WTC11 (cell line): ENCODE results near the gene IL10RA. TPM values are rescaled to one million over a fixed set of nuclear protein-coding genes. Genes with fewer than 3 reads are reported as not detected.

Experiments used
- ATAC-seq: fragments of 200-7000 bp; cut with Tn5 transposase; 2 replicates; pipeline ENCODE4 v1.10.0; 2021; ENCODE audit warnings: mild to moderate bottlenecking, moderate library complexity
- CTCF ChIA-PET: fragments of 300-600 bp; sonication (Branson Sonifier 250); formaldehyde crosslinking; loops from one replicate; lab custom pipeline; 2021; ENCODE audit warnings: antibody characterized with exemption; lab: Charles Lee
- POLR2A ChIA-PET: fragments of 350-600 bp; sonication (Branson Sonifier 250); formaldehyde crosslinking; loops from one replicate; lab custom pipeline; 2021; ENCODE audit warnings: antibody characterized with exemption; lab: Charles Lee
- DNase-seq: peaks from one replicate; pipeline ENCODE4 v3.0.0; 2021; ENCODE audit warnings: low spot score
- H3K27ac Mint-ChIP-seq: 2 replicates; pipeline ENCODE4 v1.8.0; 2021; ENCODE audit warnings: mixed read lengths
- H3K27me3 Mint-ChIP-seq: 2 replicates; pipeline ENCODE4 v1.8.0; 2021; ENCODE audit warnings: low read depth, mild to moderate bottlenecking, moderate library complexity, mixed read lengths
- H3K36me3 Mint-ChIP-seq: 2 replicates; pipeline ENCODE4 v1.8.0; 2021; ENCODE audit warnings: mixed read lengths
- H3K4me1 Mint-ChIP-seq: 2 replicates; pipeline ENCODE4 v1.8.0; 2022; ENCODE audit warnings: mixed read lengths
- H3K4me3 Mint-ChIP-seq: 2 replicates; pipeline ENCODE4 v1.8.0; 2021; ENCODE audit warnings: mild to moderate bottlenecking, moderate library complexity, mixed read lengths
- H3K9me3 Mint-ChIP-seq: 2 replicates; pipeline ENCODE4 v1.8.0; 2021; ENCODE audit warnings: mixed read lengths
- CREM ChIP-seq: sonication (generic); formaldehyde crosslinking; IDR thresholded peaks from 2 replicates; pipeline ENCODE4 v1.8.1; 2022; ENCODE audit warnings: mild to moderate bottlenecking, missing genetic modification reagents, moderate library complexity
- GTF2I ChIP-seq: fragments of 250-450 bp; sonication (Bioruptor Pico); conservative IDR thresholded peaks from 2 replicates; pipeline ENCODE4 v1.4.0; 2021; ENCODE audit warnings: mild to moderate bottlenecking
- JUN ChIP-seq: sonication (generic); formaldehyde crosslinking; IDR thresholded peaks from 2 replicates; pipeline ENCODE4 v1.8.0; 2023; ENCODE audit warnings: mild to moderate bottlenecking, missing genetic modification reagents
- MYBL2 ChIP-seq: sonication (generic); formaldehyde crosslinking; IDR thresholded peaks from 2 replicates; pipeline ENCODE4 v1.8.1; 2023; ENCODE audit warnings: mild to moderate bottlenecking, moderate library complexity, missing genetic modification reagents
- NFATC4 ChIP-seq: fragments of 250-450 bp; sonication (Bioruptor Pico); IDR thresholded peaks from 2 replicates; pipeline ENCODE4 v1.9.0; 2021; ENCODE audit warnings: mild to moderate bottlenecking
- RELA ChIP-seq: sonication (generic); formaldehyde crosslinking; IDR thresholded peaks from 2 replicates; pipeline ENCODE4 v1.8.1; 2022; ENCODE audit warnings: missing genetic modification reagents, mild to moderate bottlenecking, borderline replicate concordance
- SMAD3 ChIP-seq: sonication (generic); formaldehyde crosslinking; IDR thresholded peaks from 2 replicates; pipeline ENCODE4 v1.8.0; 2022; ENCODE audit warnings: missing genetic modification reagents, mild to moderate bottlenecking, borderline replicate concordance
- TEAD1 ChIP-seq: sonication (generic); formaldehyde crosslinking; IDR thresholded peaks from 2 replicates; pipeline ENCODE4 v1.8.0; 2022; ENCODE audit warnings: mild to moderate bottlenecking, missing genetic modification reagents
- ZBTB21 ChIP-seq: sonication (generic); formaldehyde crosslinking; IDR thresholded peaks from 2 replicates; pipeline ENCODE4 v1.8.1; 2023; ENCODE audit warnings: mild to moderate bottlenecking, missing genetic modification reagents, borderline replicate concordance
- ZNF416 ChIP-seq: fragments of 250-450 bp; sonication (Bioruptor Pico); IDR thresholded peaks from 2 replicates; pipeline ENCODE4 v1.9.0; 2021; ENCODE audit warnings: mild to moderate bottlenecking, inconsistent platforms
- total RNA-seq: library from RNA; stranded (reverse); gene quantifications from 3 replicates; pipeline ENCODE4 v1.2.3, GENCODE V29; 2021
- TF ChIP-seq, protein P1 (sequence below): fragments of 250-450 bp; sonication (Bioruptor Pico); IDR thresholded peaks from 2 replicates; pipeline ENCODE4 v2.1.2; 2022; ENCODE audit warnings: mild to moderate bottlenecking, moderate library complexity
- TF ChIP-seq, protein P2 (sequence below): sonication (generic); formaldehyde crosslinking; IDR thresholded peaks from 2 replicates; pipeline ENCODE4 v1.8.1; 2023; ENCODE audit warnings: mild to moderate bottlenecking, missing genetic modification reagents, moderate library complexity
- TF ChIP-seq, protein P3 (sequence below): fragments of 250-450 bp; sonication (Bioruptor Pico); IDR thresholded peaks from 2 replicates; pipeline ENCODE4 v1.8.0; 2021; ENCODE audit warnings: mild to moderate bottlenecking
- TF ChIP-seq, protein P4 (sequence below): fragments of 250-450 bp; sonication (Bioruptor Pico); IDR thresholded peaks from 2 replicates; pipeline ENCODE4 v1.9.0; 2021; ENCODE audit warnings: mild to moderate bottlenecking
- TF ChIP-seq, protein P5 (sequence below): sonication (generic); formaldehyde crosslinking; conservative IDR thresholded peaks from 2 replicates; pipeline ENCODE4 v1.8.1; 2022; ENCODE audit warnings: mild to moderate bottlenecking, missing genetic modification reagents
- TF ChIP-seq, protein P6 (sequence below): fragments of 250-450 bp; sonication (Bioruptor Pico); IDR thresholded peaks from 2 replicates; pipeline ENCODE4 v1.9.0; 2021; ENCODE audit warnings: mild to moderate bottlenecking, borderline replicate concordance
- TF ChIP-seq, protein P7 (sequence below): sonication (generic); formaldehyde crosslinking; IDR thresholded peaks from 2 replicates; pipeline ENCODE4 v1.8.0; 2022; ENCODE audit warnings: missing genetic modification reagents

The IL10RA gene
- total RNA-seq, 1 experiment from 2014 or later, result 0.74 TPM

DNA sequence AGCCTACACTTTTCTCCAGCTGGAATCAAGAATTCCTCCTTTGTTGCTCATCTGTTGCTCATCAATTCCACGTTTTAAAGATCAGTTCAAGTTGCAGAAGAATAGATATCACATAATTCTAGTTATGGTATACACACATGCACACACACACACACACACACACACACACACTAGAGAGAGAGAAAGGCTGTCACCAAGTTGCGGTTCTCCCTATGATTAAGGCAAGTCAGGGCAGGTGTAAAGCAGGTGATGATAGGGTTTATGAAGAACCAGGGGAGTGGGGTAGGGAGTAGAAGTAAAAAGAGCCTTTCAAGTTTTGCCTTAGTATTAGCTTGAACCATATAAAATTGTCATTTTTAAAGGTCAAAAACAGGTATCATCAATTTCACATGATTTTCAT lies 59.0 kb downstream of the IL10RA start:
- POLR2A ChIA-PET, result no interaction called here
- ATAC-seq (no peak), DNase-seq (no peak)
- Mint-ChIP-seq H3K4me1 (0 out of 2 replicates have a peak, but pooled peaks cover 3% of the 10 kb centered on the region), H3K9me3 (no peaks in the 10 kb centered on the region), H3K36me3 (no peaks in the 10 kb centered on the region), H3K4me3 (no peak overlapping the region), H3K27me3 (no peaks in the 10 kb centered on the region), H3K27ac (no peak overlapping the region)
- TF ChIP-seq, protein P1, sequence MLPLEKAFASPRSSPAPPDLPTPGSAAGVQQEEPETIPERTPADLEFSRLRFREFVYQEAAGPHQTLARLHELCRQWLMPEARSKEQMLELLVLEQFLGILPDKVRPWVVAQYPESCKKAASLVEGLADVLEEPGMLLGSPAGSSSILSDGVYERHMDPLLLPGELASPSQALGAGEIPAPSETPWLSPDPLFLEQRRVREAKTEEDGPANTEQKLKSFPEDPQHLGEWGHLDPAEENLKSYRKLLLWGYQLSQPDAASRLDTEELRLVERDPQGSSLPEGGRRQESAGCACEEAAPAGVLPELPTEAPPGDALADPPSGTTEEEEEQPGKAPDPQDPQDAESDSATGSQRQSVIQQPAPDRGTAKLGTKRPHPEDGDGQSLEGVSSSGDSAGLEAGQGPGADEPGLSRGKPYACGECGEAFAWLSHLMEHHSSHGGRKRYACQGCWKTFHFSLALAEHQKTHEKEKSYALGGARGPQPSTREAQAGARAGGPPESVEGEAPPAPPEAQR (CRISPR knock-in tag), result no peak
- CTCF ChIA-PET, result no interaction called here

DNA sequence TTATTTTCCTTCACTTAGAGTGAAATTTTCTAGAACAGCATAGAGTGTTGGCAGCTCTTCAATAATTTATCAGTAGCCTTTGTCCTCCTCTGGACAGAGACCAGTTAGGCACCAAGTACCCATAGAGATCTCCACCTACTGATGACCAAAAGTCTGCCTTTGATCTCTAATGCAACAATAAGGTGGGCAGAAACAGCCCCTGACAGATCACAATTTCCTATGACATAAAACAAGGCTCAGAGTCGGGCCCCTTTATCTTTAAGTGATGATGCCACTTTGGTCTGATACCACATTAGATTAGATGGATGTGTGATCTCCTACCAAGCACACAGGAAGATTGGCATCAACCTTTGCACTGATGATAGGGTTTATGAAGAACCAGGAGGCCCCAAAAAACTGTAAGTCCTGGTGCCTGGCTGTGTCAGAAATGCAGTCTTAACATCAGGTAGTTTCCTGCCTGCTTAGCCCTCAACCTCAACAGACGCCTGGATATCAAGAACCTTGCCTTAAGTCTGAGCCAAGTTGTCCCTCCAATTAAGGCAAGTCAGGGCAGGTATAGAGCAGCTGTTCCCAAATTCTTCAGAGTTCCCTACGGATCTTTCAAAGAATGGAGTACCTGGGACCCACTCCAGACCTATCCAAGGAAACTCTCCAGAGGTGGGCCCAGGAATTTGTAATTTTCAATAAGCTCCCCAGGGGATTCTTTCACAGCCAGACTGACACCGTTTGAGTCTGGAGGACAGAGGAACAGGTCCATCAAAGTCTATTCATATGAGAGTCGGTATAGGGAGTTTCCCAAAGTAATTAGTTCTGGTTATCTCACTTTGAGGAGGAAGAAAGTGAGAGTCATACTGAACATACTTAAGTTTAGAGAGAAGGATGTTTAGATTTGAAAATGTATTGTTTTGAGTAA lies 60.1 kb downstream of the IL10RA start:
- DNase-seq, result no peak
- POLR2A ChIA-PET, result no interaction called here
- Mint-ChIP-seq H3K27ac (no peak overlapping the region), H3K27me3 (no peaks in the 10 kb centered on the region), H3K4me1 (0 out of 2 replicates have a peak, but pooled peaks cover 3% of the 10 kb centered on the region), H3K4me3 (no peak overlapping the region), H3K9me3 (no peaks in the 10 kb centered on the region), H3K36me3 (no peaks in the 10 kb centered on the region)
- no peak for TF ChIP-seq ZNF416
- TF ChIP-seq, protein P2, sequence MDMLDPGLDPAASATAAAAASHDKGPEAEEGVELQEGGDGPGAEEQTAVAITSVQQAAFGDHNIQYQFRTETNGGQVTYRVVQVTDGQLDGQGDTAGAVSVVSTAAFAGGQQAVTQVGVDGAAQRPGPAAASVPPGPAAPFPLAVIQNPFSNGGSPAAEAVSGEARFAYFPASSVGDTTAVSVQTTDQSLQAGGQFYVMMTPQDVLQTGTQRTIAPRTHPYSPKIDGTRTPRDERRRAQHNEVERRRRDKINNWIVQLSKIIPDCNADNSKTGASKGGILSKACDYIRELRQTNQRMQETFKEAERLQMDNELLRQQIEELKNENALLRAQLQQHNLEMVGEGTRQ (CRISPR knock-in tag), result no peak
- TF ChIP-seq JUN (CRISPR knock-in tag), result no peak
- no peak for TF ChIP-seq RELA
- TF ChIP-seq, protein P3, sequence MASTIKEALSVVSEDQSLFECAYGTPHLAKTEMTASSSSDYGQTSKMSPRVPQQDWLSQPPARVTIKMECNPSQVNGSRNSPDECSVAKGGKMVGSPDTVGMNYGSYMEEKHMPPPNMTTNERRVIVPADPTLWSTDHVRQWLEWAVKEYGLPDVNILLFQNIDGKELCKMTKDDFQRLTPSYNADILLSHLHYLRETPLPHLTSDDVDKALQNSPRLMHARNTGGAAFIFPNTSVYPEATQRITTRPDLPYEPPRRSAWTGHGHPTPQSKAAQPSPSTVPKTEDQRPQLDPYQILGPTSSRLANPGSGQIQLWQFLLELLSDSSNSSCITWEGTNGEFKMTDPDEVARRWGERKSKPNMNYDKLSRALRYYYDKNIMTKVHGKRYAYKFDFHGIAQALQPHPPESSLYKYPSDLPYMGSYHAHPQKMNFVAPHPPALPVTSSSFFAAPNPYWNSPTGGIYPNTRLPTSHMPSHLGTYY (CRISPR knock-in tag), result no peak
- TF ChIP-seq, protein P4, sequence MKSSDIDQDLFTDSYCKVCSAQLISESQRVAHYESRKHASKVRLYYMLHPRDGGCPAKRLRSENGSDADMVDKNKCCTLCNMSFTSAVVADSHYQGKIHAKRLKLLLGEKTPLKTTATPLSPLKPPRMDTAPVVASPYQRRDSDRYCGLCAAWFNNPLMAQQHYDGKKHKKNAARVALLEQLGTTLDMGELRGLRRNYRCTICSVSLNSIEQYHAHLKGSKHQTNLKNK (CRISPR knock-in tag), result no peak
- ATAC-seq, result no peak
- CTCF ChIA-PET, result interaction anchor here (1.8 kb wide), 1 partner anchor 9 kb away, joined by 4 read pairs; no protein-coding TSS in a partner anchor

DNA sequence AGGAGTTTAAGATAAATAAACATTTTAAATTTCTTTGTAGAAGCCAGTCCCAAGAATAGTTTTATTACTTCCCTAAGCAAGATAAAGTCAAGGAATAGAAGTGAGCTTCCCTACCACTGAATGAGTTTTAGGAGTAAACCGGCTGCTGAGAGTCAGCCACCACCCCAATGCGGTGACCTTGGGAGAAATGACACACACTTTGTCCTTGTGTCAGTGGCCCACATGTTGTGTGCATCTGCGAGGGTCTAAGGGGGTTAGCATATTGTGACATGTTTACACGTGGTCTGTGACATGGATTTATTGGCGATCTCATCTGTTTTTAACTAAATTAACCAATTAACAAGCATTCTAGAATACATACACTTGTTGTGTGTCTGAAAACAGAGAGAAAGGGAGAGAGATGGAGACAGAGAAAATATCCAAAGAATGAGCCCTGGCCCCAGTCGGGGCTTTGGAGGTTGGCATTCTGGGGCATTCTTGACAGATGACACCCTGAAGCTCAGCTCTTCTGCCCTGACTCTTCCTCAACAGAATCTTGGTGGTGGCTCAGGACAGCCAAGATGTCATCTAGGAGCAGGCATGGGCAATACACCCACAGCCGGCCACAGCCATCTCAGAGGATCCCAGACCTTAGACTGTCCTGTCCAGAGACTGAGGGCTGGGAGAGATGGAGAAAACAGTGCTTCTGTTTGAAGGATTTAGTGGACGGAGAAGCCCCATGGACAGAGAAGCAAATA lies 60.9 kb downstream of the IL10RA start:
- Mint-ChIP-seq H3K27ac (no peak overlapping the region), H3K4me3 (no peak overlapping the region), H3K9me3 (no peaks in the 10 kb centered on the region), H3K36me3 (no peaks in the 10 kb centered on the region), H3K4me1 (0 out of 2 replicates have a peak, but pooled peaks cover 3% of the 10 kb centered on the region), H3K27me3 (no peaks in the 10 kb centered on the region)
- TF ChIP-seq TEAD1 (no peak), MYBL2 (CRISPR knock-in tag) (no peak), ZBTB21 (CRISPR knock-in tag) (no peak), CREM (no peak), SMAD3 (no peak), GTF2I (no peak), NFATC4 (CRISPR knock-in tag) (no peak)
- TF ChIP-seq, protein P5, sequence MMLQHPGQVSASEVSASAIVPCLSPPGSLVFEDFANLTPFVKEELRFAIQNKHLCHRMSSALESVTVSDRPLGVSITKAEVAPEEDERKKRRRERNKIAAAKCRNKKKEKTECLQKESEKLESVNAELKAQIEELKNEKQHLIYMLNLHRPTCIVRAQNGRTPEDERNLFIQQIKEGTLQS, result no peak
- TF ChIP-seq, protein P6, sequence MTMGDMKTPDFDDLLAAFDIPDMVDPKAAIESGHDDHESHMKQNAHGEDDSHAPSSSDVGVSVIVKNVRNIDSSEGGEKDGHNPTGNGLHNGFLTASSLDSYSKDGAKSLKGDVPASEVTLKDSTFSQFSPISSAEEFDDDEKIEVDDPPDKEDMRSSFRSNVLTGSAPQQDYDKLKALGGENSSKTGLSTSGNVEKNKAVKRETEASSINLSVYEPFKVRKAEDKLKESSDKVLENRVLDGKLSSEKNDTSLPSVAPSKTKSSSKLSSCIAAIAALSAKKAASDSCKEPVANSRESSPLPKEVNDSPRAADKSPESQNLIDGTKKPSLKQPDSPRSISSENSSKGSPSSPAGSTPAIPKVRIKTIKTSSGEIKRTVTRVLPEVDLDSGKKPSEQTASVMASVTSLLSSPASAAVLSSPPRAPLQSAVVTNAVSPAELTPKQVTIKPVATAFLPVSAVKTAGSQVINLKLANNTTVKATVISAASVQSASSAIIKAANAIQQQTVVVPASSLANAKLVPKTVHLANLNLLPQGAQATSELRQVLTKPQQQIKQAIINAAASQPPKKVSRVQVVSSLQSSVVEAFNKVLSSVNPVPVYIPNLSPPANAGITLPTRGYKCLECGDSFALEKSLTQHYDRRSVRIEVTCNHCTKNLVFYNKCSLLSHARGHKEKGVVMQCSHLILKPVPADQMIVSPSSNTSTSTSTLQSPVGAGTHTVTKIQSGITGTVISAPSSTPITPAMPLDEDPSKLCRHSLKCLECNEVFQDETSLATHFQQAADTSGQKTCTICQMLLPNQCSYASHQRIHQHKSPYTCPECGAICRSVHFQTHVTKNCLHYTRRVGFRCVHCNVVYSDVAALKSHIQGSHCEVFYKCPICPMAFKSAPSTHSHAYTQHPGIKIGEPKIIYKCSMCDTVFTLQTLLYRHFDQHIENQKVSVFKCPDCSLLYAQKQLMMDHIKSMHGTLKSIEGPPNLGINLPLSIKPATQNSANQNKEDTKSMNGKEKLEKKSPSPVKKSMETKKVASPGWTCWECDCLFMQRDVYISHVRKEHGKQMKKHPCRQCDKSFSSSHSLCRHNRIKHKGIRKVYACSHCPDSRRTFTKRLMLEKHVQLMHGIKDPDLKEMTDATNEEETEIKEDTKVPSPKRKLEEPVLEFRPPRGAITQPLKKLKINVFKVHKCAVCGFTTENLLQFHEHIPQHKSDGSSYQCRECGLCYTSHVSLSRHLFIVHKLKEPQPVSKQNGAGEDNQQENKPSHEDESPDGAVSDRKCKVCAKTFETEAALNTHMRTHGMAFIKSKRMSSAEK (CRISPR knock-in tag), result no peak
- TF ChIP-seq, protein P7, sequence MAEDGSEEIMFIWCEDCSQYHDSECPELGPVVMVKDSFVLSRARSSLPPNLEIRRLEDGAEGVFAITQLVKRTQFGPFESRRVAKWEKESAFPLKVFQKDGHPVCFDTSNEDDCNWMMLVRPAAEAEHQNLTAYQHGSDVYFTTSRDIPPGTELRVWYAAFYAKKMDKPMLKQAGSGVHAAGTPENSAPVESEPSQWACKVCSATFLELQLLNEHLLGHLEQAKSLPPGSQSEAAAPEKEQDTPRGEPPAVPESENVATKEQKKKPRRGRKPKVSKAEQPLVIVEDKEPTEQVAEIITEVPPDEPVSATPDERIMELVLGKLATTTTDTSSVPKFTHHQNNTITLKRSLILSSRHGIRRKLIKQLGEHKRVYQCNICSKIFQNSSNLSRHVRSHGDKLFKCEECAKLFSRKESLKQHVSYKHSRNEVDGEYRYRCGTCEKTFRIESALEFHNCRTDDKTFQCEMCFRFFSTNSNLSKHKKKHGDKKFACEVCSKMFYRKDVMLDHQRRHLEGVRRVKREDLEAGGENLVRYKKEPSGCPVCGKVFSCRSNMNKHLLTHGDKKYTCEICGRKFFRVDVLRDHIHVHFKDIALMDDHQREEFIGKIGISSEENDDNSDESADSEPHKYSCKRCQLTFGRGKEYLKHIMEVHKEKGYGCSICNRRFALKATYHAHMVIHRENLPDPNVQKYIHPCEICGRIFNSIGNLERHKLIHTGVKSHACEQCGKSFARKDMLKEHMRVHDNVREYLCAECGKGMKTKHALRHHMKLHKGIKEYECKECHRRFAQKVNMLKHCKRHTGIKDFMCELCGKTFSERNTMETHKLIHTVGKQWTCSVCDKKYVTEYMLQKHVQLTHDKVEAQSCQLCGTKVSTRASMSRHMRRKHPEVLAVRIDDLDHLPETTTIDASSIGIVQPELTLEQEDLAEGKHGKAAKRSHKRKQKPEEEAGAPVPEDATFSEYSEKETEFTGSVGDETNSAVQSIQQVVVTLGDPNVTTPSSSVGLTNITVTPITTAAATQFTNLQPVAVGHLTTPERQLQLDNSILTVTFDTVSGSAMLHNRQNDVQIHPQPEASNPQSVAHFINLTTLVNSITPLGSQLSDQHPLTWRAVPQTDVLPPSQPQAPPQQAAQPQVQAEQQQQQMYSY (CRISPR knock-in tag), result no peak
- DNase-seq, result no peak
- ATAC-seq, result no peak
- ChIA-PET CTCF (interaction anchor here (1.1 to 1.8 kb wide), 2 partner anchors 10 to 239 kb away, joined by 3 to 4 read pairs; no protein-coding TSS in a partner anchor), POLR2A (no interaction called here)
